IPS-15b (cell line): ENCODE data around the gene MEPCE.
"Not testable (repeated sequence)": the region's sequence is repeated elsewhere in the genome, so short reads cannot be mapped to it uniquely, and the experiment has no call there.

Experiments used
- H3K27me3 ChIP-seq: one replicate; pipeline ENCODE4 v1.6.1; 2013; ENCODE audit warnings: low read length; ENCODE audit not compliant: control insufficient read depth, insufficient read depth
- H3K36me3 ChIP-seq: one replicate; pipeline ENCODE4 v1.6.1; 2013; ENCODE audit warnings: low read length; ENCODE audit not compliant: control insufficient read depth, insufficient read depth
- H3K4me1 ChIP-seq: one replicate; pipeline ENCODE4 v1.6.1; 2013; ENCODE audit warnings: mild to moderate bottlenecking, low read length; ENCODE audit not compliant: control insufficient read depth, insufficient read depth
- H3K4me3 ChIP-seq: one replicate; pipeline ENCODE4 v1.5.1; 2013; ENCODE audit warnings: low read depth, low read length
- H3K9ac ChIP-seq: one replicate; pipeline ENCODE4 v1.6.1; 2013; ENCODE audit warnings: low read depth, mild to moderate bottlenecking, low read length
- H3K9me3 ChIP-seq: one replicate; pipeline ENCODE4 v1.6.1; 2013; ENCODE audit warnings: mild to moderate bottlenecking, low read length; ENCODE audit not compliant: control insufficient read depth, insufficient read depth

The MEPCE gene

DNA sequence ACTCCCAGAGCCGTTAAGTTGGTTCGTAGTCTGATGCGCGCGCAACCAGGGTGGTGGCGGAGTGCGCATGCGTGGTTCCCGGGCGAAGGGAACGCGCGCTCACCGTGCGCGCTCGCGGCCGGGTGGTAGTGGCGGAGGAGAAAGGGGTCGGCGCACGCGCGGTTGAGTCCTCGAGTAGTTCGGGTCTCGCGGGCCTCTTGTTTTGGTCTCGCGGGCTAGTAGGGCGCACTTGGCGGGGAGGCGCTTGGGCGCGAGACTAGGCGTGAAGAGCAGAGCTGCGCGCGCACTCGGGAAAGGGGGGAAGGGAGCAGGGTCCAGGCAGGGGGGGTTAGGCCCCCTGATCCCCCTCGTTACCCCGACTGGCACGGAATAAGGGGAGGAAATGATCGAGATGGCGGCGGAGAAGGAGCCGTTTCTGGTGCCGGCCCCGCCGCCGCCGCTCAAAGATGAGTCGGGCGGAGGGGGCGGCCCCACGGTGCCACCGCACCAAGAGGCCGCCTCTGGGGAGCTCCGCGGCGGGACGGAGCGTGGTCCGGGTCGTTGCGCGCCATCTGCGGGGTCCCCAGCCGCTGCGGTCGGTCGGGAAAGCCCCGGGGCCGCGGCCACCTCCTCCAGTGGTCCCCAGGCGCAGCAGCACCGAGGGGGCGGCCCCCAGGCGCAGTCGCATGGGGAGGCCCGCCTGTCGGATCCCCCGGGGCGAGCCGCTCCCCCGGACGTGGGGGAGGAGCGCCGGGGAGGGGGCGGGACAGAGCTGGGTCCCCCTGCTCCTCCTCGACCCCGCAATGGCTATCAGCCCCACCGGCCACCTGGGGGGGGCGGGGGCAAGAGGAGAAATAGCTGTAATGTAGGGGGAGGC, at the start of gene MEPCE:
TSS of gene MEPCE (plus strand) at position 195 of the 856 bp plus-strand sequence. CDS start at position 383, 188 bp downstream.
- peaks cover 6% of the 10 kb centered on the region for H3K4me1 ChIP-seq
- peaks cover 5% of the 10 kb centered on the region for H3K27me3 ChIP-seq
- H3K4me3 ChIP-seq = peak within 1 kb of the TSS; percentile 96
- H3K36me3 ChIP-seq = peaks cover 18% of the 10 kb centered on the region
- H3K9me3 ChIP-seq = no peaks in the 10 kb centered on the region
- H3K9ac ChIP-seq = peak within 1 kb of the TSS; percentile 98

- Histone ChIP-seq H3K9ac (no peak overlapping the region), H3K4me1 (no peaks in the 10 kb centered on the region), H3K9me3 (no peaks in the 10 kb centered on the region), H3K27me3 (no peaks in the 10 kb centered on the region), H3K4me3 (no peak overlapping the region), H3K36me3 (no peaks in the 10 kb centered on the region)
Observed at GRCh38 chr7:100380196-100380595, 49.4 kb upstream of the MEPCE start.

GRCh38 chr7:100381531-100382233, 47.9 kb upstream of the MEPCE start:
- not testable (repeated sequence) for H3K9ac ChIP-seq, H3K4me1 ChIP-seq, H3K4me3 ChIP-seq, H3K27me3 ChIP-seq, H3K9me3 ChIP-seq, H3K36me3 ChIP-seq

GRCh38 chr7:100382234-100382853, 47.3 kb upstream of the MEPCE start:
- H3K9me3 ChIP-seq, H3K9ac ChIP-seq, H3K36me3 ChIP-seq, H3K4me3 ChIP-seq, H3K27me3 ChIP-seq, H3K4me1 ChIP-seq: not testable (repeated sequence)

GRCh38 chr7:100384628-100385294, 44.9 kb upstream of the MEPCE start:
- no peaks in the 10 kb centered on the region for H3K4me1 ChIP-seq

DNA sequence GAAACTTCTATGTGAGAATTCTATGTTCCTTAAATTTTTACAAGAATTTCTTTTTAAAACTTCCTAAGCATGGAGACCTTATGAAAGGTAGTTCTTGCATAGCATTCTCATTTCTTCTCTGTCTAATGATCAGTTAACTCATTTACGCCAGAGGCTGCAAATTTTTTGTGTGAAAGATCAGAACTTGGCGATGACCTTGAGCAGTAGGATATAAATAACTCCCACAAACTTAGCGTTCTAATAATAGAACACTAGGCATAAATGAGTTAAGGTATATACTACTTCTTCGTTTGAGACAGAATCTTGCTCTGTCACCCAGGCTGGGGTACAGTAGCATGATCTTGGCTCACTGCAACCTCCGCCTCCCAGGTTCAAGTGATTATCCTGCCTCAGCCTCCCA, 42.7 kb upstream of the MEPCE start:
- Histone ChIP-seq H3K36me3 (no peaks in the 10 kb centered on the region), H3K9ac (no peak overlapping the region), H3K27me3 (no peaks in the 10 kb centered on the region), H3K4me1 (no peaks in the 10 kb centered on the region), H3K9me3 (no peaks in the 10 kb centered on the region), H3K4me3 (no peak overlapping the region)

More at GRCh38 chr7:100384628-100385294, 44.9 kb upstream of the MEPCE start:
- Histone ChIP-seq H3K9me3 (no peaks in the 10 kb centered on the region), H3K9ac (no peak overlapping the region), H3K4me3 (no peak overlapping the region), H3K27me3 (no peaks in the 10 kb centered on the region), H3K36me3 (no peaks in the 10 kb centered on the region)

DNA sequence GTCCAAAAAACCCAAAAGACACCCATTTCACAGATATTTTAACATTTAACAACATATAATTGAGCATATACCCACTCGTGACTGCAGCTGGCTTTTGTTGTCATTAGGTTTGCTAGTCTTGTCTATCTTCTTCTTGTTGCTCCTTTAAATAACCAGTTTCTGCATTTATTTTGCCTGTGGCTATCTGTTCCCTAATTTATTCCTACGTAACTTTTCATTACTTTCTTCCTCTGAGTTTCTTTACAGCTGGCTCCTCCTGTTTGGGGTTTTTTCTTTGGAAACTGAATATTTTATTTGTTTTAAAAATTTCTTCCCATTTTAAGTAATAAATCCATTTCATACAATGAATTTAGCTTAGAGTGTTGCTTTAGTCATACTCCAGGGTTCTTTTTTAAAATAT, 41.9 kb upstream of the MEPCE start:
- no peaks in the 10 kb centered on the region for H3K4me1 ChIP-seq
- H3K9ac ChIP-seq = no peak overlapping the region
- no peak overlapping the region for H3K4me3 ChIP-seq
- H3K36me3 ChIP-seq = no peaks in the 10 kb centered on the region
- H3K27me3 ChIP-seq = no peaks in the 10 kb centered on the region
- H3K9me3 ChIP-seq = no peaks in the 10 kb centered on the region

DNA sequence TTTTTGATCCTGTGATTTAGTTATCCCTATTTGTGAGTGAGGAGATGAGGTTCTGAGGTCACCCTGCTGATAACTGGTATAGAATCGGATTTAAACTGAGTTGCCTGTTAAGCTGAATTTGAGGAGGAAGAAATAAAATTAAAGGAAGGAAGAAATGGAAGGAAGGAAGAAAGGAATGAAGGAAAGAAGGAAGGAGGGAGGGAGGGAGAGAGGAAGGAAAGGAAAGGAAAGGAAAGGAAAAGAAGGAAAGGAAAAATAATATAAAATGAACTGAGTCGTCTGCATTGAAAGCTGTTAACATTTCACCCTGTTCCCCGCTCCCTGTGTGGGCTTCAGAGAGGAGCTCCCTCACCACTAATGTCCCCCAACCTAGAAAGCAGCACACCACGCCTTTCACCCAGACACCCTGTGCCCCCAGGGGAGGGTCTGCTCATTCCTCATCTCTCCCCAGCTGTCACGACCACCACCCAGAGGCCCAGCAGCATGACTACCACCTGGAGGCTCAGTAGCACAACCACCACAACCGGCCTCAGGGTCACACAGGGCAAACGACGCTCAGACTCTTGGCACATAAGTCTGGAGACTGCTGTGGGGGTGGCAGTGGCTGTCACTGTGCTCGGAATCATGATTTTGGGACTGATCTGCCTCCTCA, 40.1 kb upstream of the MEPCE start:
- Histone ChIP-seq H3K36me3 (no peaks in the 10 kb centered on the region), H3K4me1 (no peaks in the 10 kb centered on the region), H3K9ac (no peak overlapping the region), H3K9me3 (no peaks in the 10 kb centered on the region), H3K4me3 (no peak overlapping the region), H3K27me3 (no peaks in the 10 kb centered on the region)

GRCh38 chr7:100390286-100391009, 39.2 kb upstream of the MEPCE start:
- no peaks in the 10 kb centered on the region for H3K9me3 ChIP-seq
- no peaks in the 10 kb centered on the region for H3K4me1 ChIP-seq
- H3K4me3 ChIP-seq = no peak overlapping the region
- no peak overlapping the region for H3K9ac ChIP-seq
- H3K36me3 ChIP-seq = no peaks in the 10 kb centered on the region
- no peaks in the 10 kb centered on the region for H3K27me3 ChIP-seq

DNA sequence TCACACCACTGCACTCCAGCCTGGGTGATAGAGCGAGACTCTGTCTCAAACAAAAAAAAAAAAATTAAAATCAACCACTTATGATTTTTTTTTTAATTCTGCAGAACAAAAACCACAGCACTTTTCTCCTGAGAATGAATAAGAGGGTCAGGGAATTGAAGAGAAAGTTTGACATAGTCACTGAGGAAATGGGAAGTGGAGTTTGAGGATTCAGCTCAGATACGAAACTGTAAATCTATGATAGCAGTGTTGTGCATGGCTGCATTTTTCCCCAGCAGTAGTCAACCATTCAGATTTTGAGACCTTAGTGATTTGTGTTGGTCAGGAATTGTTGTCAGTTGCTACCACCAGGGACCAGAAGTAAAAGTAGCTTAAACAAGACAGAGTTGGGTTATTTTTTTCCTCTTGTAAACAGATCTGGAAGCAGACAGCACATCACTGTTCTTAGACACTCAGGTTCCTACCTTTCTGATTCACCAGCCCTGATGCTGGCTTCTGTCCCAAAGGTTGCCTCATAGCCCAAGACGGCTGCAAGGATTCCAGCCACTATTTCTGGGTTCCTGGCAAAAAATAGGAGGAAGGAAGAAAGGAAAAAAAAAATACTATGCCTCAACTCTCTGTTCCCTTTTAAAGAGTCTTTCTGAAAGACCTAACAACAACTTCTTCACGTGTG, 36.3 kb upstream of the MEPCE start:
- Histone ChIP-seq H3K27me3 (no peaks in the 10 kb centered on the region), H3K9me3 (no peaks in the 10 kb centered on the region), H3K4me1 (peaks cover 5% of the 10 kb centered on the region), H3K9ac (no peak overlapping the region), H3K4me3 (no peak overlapping the region), H3K36me3 (no peaks in the 10 kb centered on the region)
